HEK293T (cell line): ENCODE results near the gene METTL24.
A peak's percentile ranks its signal among the peaks of the same experiment; 100 is the strongest.

ENCODE experiments used
- CTCF ChIA-PET: fragments of 350-600 bp; formaldehyde crosslinking; extraction: SDS; loops from one replicate; lab custom pipeline; 2021; ENCODE audit warnings: antibody characterized with exemption, inconsistent platforms; lab: Yijun Ruan, JAX
- POLR2A ChIA-PET: fragments of 350-600 bp; formaldehyde crosslinking; extraction: SDS; loops from one replicate; lab custom pipeline; 2020; ENCODE audit warnings: antibody characterized with exemption, inconsistent platforms; lab: Yijun Ruan, JAX
- DNase-seq: peaks from one replicate; pipeline ENCODE4 v3.0.0; 2012; ENCODE audit warnings: mixed read lengths; ENCODE audit errors: extremely low spot score
- ARNT ChIP-seq: fragments of 450-650 bp; IDR thresholded peaks from 2 replicates; pipeline ENCODE4 v1.6.1; 2017; ENCODE audit warnings: mild to moderate bottlenecking
- BHLHE40 ChIP-seq: fragments of 450-650 bp; IDR thresholded peaks from 2 replicates; pipeline ENCODE4 v1.6.1; 2016; ENCODE audit warnings: mild to moderate bottlenecking, moderate library complexity, borderline replicate concordance
- CTBP1 ChIP-seq: fragments of 450-650 bp; IDR thresholded peaks from 2 replicates; pipeline ENCODE4 v1.6.1; 2016; ENCODE audit warnings: borderline replicate concordance
- ELF4 ChIP-seq: fragments of 450-650 bp; IDR thresholded peaks from 2 replicates; pipeline ENCODE4 v1.6.1; 2017; ENCODE audit warnings: antibody characterized with exemption
- FOXA1 ChIP-seq: fragments of 450-650 bp; IDR thresholded peaks from 2 replicates; pipeline ENCODE4 v1.6.1; 2016; ENCODE audit warnings: mild to moderate bottlenecking
- FOXK2 ChIP-seq: fragments of 450-650 bp; IDR thresholded peaks from 2 replicates; pipeline ENCODE4 v1.6.1; 2016; ENCODE audit warnings: mild to moderate bottlenecking
- FOXM1 ChIP-seq: fragments of 450-650 bp; IDR thresholded peaks from 2 replicates; pipeline ENCODE4 v1.6.1; 2017; ENCODE audit warnings: mild to moderate bottlenecking, borderline replicate concordance
- HDGF ChIP-seq: fragments of 450-650 bp; IDR thresholded peaks from 2 replicates; pipeline ENCODE4 v1.6.1; 2017; ENCODE audit warnings: antibody characterized with exemption, borderline replicate concordance
- L3MBTL2 ChIP-seq: fragments of 450-650 bp; conservative IDR thresholded peaks from 2 replicates; pipeline ENCODE4 v1.6.1; 2016; ENCODE audit warnings: mild to moderate bottlenecking
- LEF1 ChIP-seq: fragments of 450-650 bp; IDR thresholded peaks from 2 replicates; pipeline ENCODE4 v1.6.1; 2017; ENCODE audit warnings: mild to moderate bottlenecking, borderline replicate concordance
- NFRKB ChIP-seq: fragments of 450-650 bp; IDR thresholded peaks from 2 replicates; pipeline ENCODE4 v1.6.1; 2016; ENCODE audit warnings: mild to moderate bottlenecking, moderate library complexity
- PKNOX1 ChIP-seq: fragments of 450-650 bp; IDR thresholded peaks from 2 replicates; pipeline ENCODE4 v1.6.1; 2016
- SUZ12 ChIP-seq: fragments of 450-650 bp; IDR thresholded peaks from 2 replicates; pipeline ENCODE4 v1.6.1; 2016; ENCODE audit warnings: mild to moderate bottlenecking
- TARDBP ChIP-seq: fragments of 450-650 bp; IDR thresholded peaks from 2 replicates; pipeline ENCODE4 v1.6.1; 2016
- ZNF384 ChIP-seq: fragments of 450-650 bp; IDR thresholded peaks from 2 replicates; pipeline ENCODE4 v1.6.1; 2016

The METTL24 gene

GRCh38 chr6:110357664-110358552 is at the start of gene METTL24:
TSS of gene METTL24 (minus strand) at chr6:110358349. CDS start at chr6:110358272, 77 bp downstream.
- CTCF ChIA-PET, result no interaction called here
- peak; percentile 69 for DNase-seq
- TF ChIP-seq PKNOX1 (no peak), L3MBTL2 (peak; percentile 22; the same call in 1 of the 2 replicates), ARNT (0 out of 2 replicates have a peak, but pooled peaks have one; percentile 47), FOXM1 (0 out of 2 replicates have a peak, but pooled peaks have one; percentile 40), CTBP1 (no peak), NFRKB (no peak)
- POLR2A ChIA-PET, result no interaction called here

- ChIA-PET CTCF (no interaction called here), POLR2A (no interaction called here)
- DNase-seq, result no peak
These were observed 46.5 kb upstream of the METTL24 start for GRCh38 chr6:110404607-110405006.

GRCh38 chr6:110401585-110402176 is 43.5 kb upstream of the METTL24 start:
- no peak for DNase-seq
- CTCF ChIA-PET, result interaction anchor here (0.6 kb wide), 2 partner anchors 920 to 1541 kb away, joined by 3 to 5 read pairs; no protein-coding TSS in a partner anchor
- POLR2A ChIA-PET, result no interaction called here
- no peak for TF ChIP-seq TARDBP
- no peak for TF ChIP-seq PKNOX1
- TF ChIP-seq FOXK2, result no peak
- no peak for TF ChIP-seq FOXA1
- TF ChIP-seq SUZ12, result no peak
- no peak for TF ChIP-seq FOXM1
- TF ChIP-seq ARNT, result no peak
- TF ChIP-seq NFRKB, result no peak
- no peak for TF ChIP-seq ELF4
- TF ChIP-seq HDGF, result no peak
- TF ChIP-seq CTBP1, result no peak
- no peak for TF ChIP-seq LEF1
- TF ChIP-seq ZNF384, result no peak

More at GRCh38 chr6:110404607-110405006, 46.5 kb upstream of the METTL24 start:
- TF ChIP-seq NFRKB (no peak), ELF4 (no peak), FOXA1 (no peak), L3MBTL2 (no peak), BHLHE40 (no peak), SUZ12 (no peak), FOXK2 (no peak), PKNOX1 (peak; percentile 84)

GRCh38 chr6:110400208-110400607 is 42.1 kb upstream of the METTL24 start:
- ChIA-PET POLR2A (no interaction called here), CTCF (no interaction called here)
- no peak for DNase-seq
- no peak for TF ChIP-seq LEF1
- no peak for TF ChIP-seq NFRKB
- TF ChIP-seq TARDBP, result no peak
- TF ChIP-seq FOXA1, result no peak
- TF ChIP-seq ZNF384, result no peak
- TF ChIP-seq FOXM1, result no peak
- no peak for TF ChIP-seq FOXK2
- TF ChIP-seq L3MBTL2, result no peak
- TF ChIP-seq HDGF, result no peak

- CTCF ChIA-PET, result no interaction called here
- TF ChIP-seq FOXA1, result no peak
- no peak for TF ChIP-seq LEF1
- TF ChIP-seq FOXM1, result no peak
- no peak for DNase-seq
- POLR2A ChIA-PET, result no interaction called here
These were observed 41.3 kb upstream of the METTL24 start for GRCh38 chr6:110399219-110400071.

GRCh38 chr6:110398778-110399177 is 40.6 kb upstream of the METTL24 start:
- DNase-seq, result no peak
- no peak for TF ChIP-seq LEF1
- ChIA-PET POLR2A (no interaction called here), CTCF (no interaction called here)
